ENCODE measurements around the gene FSIP2. TPM values are rescaled to one million over a fixed set of nuclear protein-coding genes. Genes with fewer than 3 reads are reported as not detected.
A peak's percentile ranks its signal among the peaks of the same experiment; 100 is the strongest.

FSIP2 gene, protein sequence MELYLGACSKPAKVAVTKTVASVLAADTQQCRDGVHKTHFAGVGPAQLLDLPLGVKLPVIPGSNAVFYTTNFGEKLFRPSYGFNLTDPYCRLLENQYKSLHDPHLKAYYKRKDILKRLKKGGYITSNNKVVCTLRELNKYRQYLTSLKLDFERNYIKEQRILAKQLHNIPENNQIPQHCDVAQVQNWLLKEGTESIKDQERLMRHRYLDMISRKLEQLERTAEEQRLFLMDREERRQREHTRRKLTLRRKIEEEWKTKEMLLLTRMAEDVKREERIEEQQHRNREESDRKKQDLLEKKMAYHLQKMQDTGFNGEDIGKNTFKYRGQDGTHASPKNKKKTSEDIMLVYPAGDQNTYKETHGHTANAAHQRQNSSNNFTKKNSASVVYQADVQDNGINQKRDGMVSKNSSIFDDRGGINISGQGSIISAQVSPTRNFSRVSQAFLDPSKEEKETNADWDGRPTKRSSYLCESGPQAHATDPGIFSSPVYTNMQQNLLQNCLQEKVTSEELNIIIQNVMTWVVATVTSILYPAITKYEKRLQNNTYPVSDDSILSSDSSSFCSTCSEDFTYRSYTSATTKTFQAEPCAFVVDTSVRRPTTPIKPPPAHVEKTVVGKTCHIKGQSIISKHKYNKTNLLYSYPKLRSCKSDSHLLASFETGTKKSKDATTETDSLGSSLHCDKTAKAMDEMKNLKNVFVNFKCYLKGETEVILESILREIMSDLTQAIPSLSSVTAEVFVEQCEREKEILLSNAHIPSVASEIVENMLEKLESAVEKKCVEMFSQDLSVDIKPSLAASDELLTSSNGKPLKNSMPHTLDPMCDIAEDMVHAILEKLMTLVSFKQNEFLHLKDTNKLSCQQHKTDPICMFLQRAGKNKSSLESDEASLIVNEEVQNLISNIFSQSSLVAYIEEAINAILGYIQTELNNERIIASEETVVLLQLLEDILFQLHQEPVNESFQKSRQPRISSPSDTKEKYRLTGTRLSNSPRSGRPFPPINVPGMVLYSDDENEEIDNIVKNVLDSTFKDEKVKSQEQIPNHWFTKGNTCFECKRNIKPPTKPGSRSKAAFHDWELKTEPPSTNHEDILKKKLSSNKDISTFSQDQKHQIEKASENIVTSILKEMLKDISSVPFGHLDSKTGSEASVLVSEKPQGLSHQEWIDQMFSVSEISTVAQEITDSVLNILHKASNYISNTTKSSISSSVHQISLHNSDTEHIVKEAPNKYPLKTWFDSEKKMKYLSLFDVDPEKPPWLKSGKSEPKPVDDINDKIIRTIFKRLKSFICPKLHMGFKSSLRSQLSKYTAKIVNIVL (N-terminal part only)
- polyA plus RNA-seq (2011; rRNA removed) = 0.27 and 0.48 TPM in 2 replicates
- 2.3 and 2.8 TPM in 2 replicates for polyA minus RNA-seq (2011; rRNA and poly(A)+ RNA removed)

DNA sequence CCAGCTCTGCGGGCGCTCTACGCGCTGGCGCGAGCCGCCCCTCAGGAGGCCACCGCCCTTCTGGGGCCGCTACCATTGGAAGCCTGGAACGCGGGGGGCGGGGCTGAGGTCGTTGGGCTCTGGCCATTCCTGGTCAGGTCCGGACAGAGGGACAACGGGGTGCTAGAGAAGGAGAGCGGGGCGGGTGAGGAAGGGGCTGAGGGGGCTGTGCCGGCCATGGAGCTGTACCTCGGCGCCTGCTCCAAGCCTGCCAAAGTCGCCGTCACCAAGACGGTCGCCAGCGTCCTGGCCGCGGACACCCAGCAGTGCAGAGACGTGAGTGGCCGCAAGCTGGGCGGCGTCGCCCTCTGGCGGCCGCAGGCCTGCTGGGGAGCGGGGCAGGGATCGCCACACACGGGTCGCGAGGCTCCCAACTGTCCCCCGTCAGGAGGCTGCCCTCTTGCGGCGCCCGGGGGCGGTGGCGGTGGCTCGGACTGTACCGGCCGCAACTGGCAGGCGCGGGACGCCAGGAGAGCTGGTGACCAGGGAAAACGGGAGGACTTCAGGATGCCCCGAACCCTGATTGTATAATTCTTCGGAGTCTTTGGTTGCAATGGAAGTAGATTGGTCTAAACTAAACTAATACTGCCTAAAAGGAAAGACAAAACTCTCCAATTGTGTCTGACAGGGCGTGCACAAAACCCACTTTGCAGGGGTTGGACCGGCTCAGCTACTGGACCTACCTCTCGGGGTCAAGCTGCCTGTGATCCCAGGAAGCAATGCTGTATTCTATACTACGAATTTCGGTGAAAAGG lies at the start of gene FSIP2:
Gene FSIP2 (plus strand): TSS at position 126 of the 794 bp plus-strand sequence. CDS start 91 bp downstream, at position 217.
- DNase-seq (ENCODE audit: low read depth, low spot score) = no peak
- CTCF ChIA-PET = interaction anchor here (0.5 to 1.9 kb wide), 15 partner anchors 8 to 1139 kb away, joined by 3 to 10 read pairs (median 3); no protein-coding TSS in a partner anchor
- H3K9me3 ChIP-seq (ENCODE audit: control insufficient read depth, insufficient read depth, low read length) = peaks cover 10% of the 10 kb centered on the region; the same call in 1 of the 2 replicates
- no peaks in the 10 kb centered on the region for H3K27me3 ChIP-seq (ENCODE audit: control insufficient read depth, insufficient read depth, low read length)
- H3K27ac ChIP-seq (ENCODE audit: low read depth, low read length) = no peak within 1 kb of the TSS
- TF ChIP-seq, protein P1, sequence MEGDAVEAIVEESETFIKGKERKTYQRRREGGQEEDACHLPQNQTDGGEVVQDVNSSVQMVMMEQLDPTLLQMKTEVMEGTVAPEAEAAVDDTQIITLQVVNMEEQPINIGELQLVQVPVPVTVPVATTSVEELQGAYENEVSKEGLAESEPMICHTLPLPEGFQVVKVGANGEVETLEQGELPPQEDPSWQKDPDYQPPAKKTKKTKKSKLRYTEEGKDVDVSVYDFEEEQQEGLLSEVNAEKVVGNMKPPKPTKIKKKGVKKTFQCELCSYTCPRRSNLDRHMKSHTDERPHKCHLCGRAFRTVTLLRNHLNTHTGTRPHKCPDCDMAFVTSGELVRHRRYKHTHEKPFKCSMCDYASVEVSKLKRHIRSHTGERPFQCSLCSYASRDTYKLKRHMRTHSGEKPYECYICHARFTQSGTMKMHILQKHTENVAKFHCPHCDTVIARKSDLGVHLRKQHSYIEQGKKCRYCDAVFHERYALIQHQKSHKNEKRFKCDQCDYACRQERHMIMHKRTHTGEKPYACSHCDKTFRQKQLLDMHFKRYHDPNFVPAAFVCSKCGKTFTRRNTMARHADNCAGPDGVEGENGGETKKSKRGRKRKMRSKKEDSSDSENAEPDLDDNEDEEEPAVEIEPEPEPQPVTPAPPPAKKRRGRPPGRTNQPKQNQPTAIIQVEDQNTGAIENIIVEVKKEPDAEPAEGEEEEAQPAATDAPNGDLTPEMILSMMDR (IDR thresholded peaks at IDR 0.05; ENCODE audit: low read depth, low read length) = peak; percentile 60
- peak within 1 kb of the TSS; percentile 52 for H3K4me3 ChIP-seq (ENCODE audit: low read depth, low read length)
- POLR2A ChIA-PET = no interaction called here

DNA sequence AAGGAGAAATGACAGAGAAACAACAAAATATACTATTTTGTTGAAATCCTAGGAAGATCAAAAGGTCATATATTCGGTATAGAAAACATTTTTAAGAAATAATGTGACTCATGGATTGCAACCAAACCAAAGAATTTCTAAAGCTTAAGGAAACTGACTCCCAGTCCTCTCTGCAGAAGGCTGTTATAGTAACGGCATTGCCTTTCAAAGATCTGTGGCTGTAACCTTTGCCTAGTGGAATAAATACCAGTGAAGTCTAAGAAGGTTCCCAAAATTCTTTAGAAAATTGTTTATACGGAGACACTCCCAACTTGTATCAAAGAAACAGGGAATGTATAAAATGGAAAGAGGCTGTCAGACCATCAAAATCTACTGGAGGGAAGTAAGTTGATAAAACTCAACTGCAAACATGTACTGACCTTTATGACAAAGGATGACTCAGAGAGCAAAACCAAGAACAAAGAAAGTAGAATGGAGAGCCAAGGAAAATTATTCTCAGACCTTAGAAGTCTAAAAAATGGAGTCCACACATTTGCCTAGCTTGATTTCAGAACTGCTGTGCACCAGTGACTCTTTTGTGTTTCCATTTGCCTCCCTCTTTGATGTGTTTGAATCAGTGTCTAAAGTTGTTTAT lies 48.6 kb upstream of the FSIP2 start:
- TF ChIP-seq, protein P1 (IDR thresholded peaks at IDR 0.05; ENCODE audit: low read depth, low read length) = no peak
- Histone ChIP-seq H3K27ac (ENCODE audit: low read depth, low read length) (no peak overlapping the region), H3K4me3 (ENCODE audit: low read depth, low read length) (no peak overlapping the region), H3K27me3 (ENCODE audit: control insufficient read depth, insufficient read depth, low read length) (no peaks in the 10 kb centered on the region), H3K9me3 (ENCODE audit: control insufficient read depth, insufficient read depth, low read length) (peaks cover 7% of the 10 kb centered on the region)
- ChIA-PET CTCF (no interaction called here), POLR2A (no interaction called here)
- DNase-seq (ENCODE audit: low read depth, low spot score) = no peak

DNA sequence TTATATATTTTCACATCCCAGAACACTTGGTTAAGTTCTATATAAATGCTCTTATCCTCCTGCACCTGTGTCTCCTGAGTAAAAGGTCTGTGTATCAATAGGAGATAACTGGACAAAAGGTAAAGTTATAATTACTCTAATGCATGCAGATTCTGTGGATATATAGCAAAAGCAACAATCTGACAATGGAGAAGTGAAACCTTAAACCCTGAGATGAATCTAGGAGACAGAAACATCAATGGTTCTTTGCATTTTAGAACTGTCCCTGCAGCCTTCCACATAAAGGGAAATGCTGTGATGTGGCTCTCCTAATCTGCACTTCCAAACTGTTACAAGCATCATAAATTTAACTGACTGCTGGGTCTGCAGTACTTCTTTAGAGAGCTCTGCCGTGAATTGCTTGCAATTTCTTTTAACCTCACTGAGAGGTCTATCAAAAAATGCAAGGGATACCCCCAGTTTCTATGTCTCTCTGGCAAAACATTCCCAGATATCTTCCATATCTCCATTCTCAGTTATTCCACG lies 42.8 kb upstream of the FSIP2 start:
- H3K27ac ChIP-seq (ENCODE audit: low read depth, low read length) = no peak overlapping the region
- H3K27me3 ChIP-seq (ENCODE audit: control insufficient read depth, insufficient read depth, low read length) = no peaks in the 10 kb centered on the region
- ChIA-PET POLR2A (no interaction called here), CTCF (no interaction called here)
- no peak for DNase-seq (ENCODE audit: low read depth, low spot score)
- no peak overlapping the region for H3K4me3 ChIP-seq (ENCODE audit: low read depth, low read length)
- no peaks in the 10 kb centered on the region for H3K9me3 ChIP-seq (ENCODE audit: control insufficient read depth, insufficient read depth, low read length)
- TF ChIP-seq, protein P1 (IDR thresholded peaks at IDR 0.05; ENCODE audit: low read depth, low read length) = no peak

DNA sequence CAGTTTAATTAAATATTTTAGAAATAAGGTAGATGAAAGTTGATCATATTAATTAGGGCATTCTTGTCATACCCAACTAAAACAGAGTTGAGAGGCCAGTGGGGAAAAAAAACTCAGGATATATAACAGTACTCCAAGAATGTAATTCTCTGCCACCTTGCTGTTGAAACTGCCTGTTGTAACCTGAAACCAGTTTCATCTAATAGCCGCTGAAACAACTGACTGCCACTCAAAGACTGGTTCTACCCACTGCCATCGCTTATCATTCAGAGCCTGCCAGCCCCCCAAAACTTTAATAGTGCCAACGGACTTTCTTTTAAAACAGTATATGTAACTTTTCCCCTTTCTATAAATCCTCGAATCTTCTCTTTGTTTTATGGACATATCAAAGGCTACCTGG lies 37.7 kb upstream of the FSIP2 start:
- H3K27ac ChIP-seq (ENCODE audit: low read depth, low read length) = no peak overlapping the region
- no peaks in the 10 kb centered on the region for H3K27me3 ChIP-seq (ENCODE audit: control insufficient read depth, insufficient read depth, low read length)
- ChIA-PET POLR2A (no interaction called here), CTCF (no interaction called here)
- H3K4me3 ChIP-seq (ENCODE audit: low read depth, low read length) = no peak overlapping the region
- no peak for DNase-seq (ENCODE audit: low read depth, low spot score)
- H3K9me3 ChIP-seq (ENCODE audit: control insufficient read depth, insufficient read depth, low read length) = no peaks in the 10 kb centered on the region
- TF ChIP-seq, protein P1 (IDR thresholded peaks at IDR 0.05; ENCODE audit: low read depth, low read length) = no peak
